Measurements from ENCODE around the gene LIM2. TPM values are rescaled to one million over a fixed set of nuclear protein-coding genes. Genes with fewer than 3 reads are reported as not detected.
"Not testable (repeated sequence)": the region's sequence is repeated elsewhere in the genome, so short reads cannot be mapped to it uniquely, and the experiment has no call there.

Gene LIM2
- total RNA-seq, 1 donor = not detected

- no peak overlapping the region for H3K4me3 ChIP-seq (ENCODE audit: low read depth, low read length)
- no peak for TF ChIP-seq CTCF (IDR thresholded peaks at IDR 0.05; ENCODE audit: insufficient read depth, low read depth, low read length)
- DNase-seq (ENCODE audit: low read depth) = no peak
Measured at GRCh38 chr19:51410950-51411748, 23.4 kb upstream of the LIM2 start.

GRCh38 chr19:51407511-51408131, 19.8 kb upstream of the LIM2 start:
- H3K4me3 ChIP-seq (ENCODE audit: low read depth, low read length) = no peak overlapping the region
- TF ChIP-seq CTCF (IDR thresholded peaks at IDR 0.05; ENCODE audit: insufficient read depth, low read depth, low read length) = peak; percentile 42
- peak; percentile 13 for DNase-seq (ENCODE audit: low read depth)

- no peak for TF ChIP-seq CTCF (IDR thresholded peaks at IDR 0.05; ENCODE audit: insufficient read depth, low read depth, low read length)
- no peak overlapping the region for H3K4me3 ChIP-seq (ENCODE audit: low read depth, low read length)
- DNase-seq (ENCODE audit: low read depth) = no peak
Measured at GRCh38 chr19:51402117-51402516, 14.3 kb upstream of the LIM2 start.

DNA sequence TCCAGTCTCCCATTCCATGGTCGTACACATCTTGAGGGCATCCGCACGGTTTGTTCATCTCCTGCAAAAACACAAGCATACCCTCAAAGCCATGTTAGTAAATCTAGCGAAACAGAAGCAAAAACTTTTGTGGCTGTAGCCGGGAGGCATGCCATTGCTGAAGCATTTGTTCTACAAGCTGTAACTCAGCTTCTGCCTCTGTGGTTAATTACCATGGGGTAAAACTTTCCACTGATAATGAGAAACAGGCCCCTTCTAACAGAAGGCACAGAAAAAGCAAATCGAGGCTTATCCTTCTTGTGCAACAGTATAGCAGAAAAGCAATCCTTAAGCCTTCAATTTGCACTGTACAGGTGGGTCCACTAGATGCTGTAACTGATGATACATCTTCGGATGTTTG, 12.2 kb upstream of the LIM2 start:
- not testable (repeated sequence) for DNase-seq (ENCODE audit: low read depth); H3K4me3 ChIP-seq (ENCODE audit: low read depth, low read length)

GRCh38 chr19:51399231-51399630, 11.5 kb upstream of the LIM2 start:
- H3K4me3 ChIP-seq (ENCODE audit: low read depth, low read length) = no peak overlapping the region
- no peak for DNase-seq (ENCODE audit: low read depth)
- no peak for TF ChIP-seq CTCF (IDR thresholded peaks at IDR 0.05; ENCODE audit: insufficient read depth, low read depth, low read length)

DNA sequence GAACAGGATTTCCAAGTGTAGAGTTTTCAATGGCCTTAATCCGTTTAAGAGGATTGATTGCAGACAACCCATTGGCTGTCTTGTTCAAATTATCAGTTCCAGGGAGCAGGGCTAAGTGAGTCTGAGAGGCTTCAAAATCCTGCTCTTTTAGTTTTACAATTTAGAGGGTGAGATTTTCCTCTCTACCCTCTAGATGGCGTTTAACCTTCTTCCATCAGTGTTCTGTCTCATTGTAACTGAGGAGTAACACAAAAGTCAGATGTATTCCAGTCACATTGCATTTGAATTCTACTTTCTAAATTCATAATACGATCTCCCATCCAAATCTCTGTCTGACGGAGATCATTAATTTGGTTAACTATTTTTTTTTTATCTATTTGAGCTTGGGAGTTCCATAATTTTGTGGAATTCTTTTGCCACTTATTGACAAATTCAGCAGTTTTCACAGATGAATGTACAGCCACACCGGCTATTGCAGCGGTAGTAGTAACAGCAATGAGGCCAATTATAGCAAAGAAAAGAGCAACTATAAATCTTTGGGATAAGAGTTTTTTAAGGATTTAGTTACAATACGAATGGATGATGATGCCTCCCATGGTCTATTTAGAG, 10.4 kb upstream of the LIM2 start:
- H3K4me3 ChIP-seq (ENCODE audit: low read depth, low read length) = no peak overlapping the region
- peak; percentile 60 for TF ChIP-seq CTCF (IDR thresholded peaks at IDR 0.05; ENCODE audit: insufficient read depth, low read depth, low read length)
- DNase-seq (ENCODE audit: low read depth) = peak; percentile 20

GRCh38 chr19:51397453-51397852, 9.7 kb upstream of the LIM2 start:
- H3K4me3 ChIP-seq (ENCODE audit: low read depth, low read length); DNase-seq (ENCODE audit: low read depth): not testable (repeated sequence)

All from fibroblast of villous mesenchyme (primary cell).